ENCODE measurements around the gene PRR36.

DNA sequence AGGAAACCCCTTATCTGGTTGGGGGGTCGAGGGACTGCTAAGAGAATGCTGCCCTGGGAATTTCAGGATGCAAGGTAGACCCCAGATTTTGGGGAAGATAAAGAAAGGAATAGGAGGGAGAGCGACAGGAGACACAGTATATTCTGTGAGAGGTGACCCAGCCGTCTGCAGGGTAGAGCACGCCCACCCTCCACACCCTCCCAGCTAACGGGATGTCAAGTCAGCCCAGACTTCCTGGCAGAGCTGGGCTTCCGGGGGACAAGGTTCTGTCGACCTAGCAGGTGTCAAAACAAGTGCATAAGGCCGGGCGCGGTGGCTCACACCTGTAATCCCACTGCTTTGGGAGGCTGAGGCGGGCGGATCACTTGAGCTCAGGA is 695 bp upstream of the PRR36 start:
- TF ChIP-seq RAD21 (conservative IDR thresholded peaks at IDR 0.05 in 1 of 2, IDR thresholded peaks at IDR 0.05 in 1 of 2) (no peak), POLR2A (IDR thresholded peaks at IDR 0.05; ENCODE audit: low read length) (no peak), RFX5 (IDR thresholded peaks at IDR 0.05) (no peak), CEBPB (IDR thresholded peaks at IDR 0.05) (no peak), MAZ (IDR thresholded peaks at IDR 0.05; ENCODE audit: borderline replicate concordance, low read depth, low read length) (no peak)
- TF ChIP-seq, protein P1, sequence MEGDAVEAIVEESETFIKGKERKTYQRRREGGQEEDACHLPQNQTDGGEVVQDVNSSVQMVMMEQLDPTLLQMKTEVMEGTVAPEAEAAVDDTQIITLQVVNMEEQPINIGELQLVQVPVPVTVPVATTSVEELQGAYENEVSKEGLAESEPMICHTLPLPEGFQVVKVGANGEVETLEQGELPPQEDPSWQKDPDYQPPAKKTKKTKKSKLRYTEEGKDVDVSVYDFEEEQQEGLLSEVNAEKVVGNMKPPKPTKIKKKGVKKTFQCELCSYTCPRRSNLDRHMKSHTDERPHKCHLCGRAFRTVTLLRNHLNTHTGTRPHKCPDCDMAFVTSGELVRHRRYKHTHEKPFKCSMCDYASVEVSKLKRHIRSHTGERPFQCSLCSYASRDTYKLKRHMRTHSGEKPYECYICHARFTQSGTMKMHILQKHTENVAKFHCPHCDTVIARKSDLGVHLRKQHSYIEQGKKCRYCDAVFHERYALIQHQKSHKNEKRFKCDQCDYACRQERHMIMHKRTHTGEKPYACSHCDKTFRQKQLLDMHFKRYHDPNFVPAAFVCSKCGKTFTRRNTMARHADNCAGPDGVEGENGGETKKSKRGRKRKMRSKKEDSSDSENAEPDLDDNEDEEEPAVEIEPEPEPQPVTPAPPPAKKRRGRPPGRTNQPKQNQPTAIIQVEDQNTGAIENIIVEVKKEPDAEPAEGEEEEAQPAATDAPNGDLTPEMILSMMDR (IDR thresholded peaks at IDR 0.05): no peak
- TF ChIP-seq, protein P2, sequence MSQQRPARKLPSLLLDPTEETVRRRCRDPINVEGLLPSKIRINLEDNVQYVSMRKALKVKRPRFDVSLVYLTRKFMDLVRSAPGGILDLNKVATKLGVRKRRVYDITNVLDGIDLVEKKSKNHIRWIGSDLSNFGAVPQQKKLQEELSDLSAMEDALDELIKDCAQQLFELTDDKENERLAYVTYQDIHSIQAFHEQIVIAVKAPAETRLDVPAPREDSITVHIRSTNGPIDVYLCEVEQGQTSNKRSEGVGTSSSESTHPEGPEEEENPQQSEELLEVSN (IDR thresholded peaks at IDR 0.05; ENCODE audit: borderline replicate concordance, low read depth): no peak
